IPS DF 6.9 (cell line): ENCODE results near the gene ZC3H12C.

Source experiments
- DNase-seq: peaks from one replicate; pipeline ENCODE4 v3.0.0-alpha.2; 2013; ENCODE audit warnings: low read depth, low spot score
- H3K27ac ChIP-seq: one replicate; pipeline ENCODE4 v1.5.1; 2013; ENCODE audit warnings: low read length, control low read depth
- H3K27me3 ChIP-seq: 2 replicates; pipeline ENCODE4 v1.6.1; 2013; ENCODE audit warnings: mild to moderate bottlenecking, low read length; ENCODE audit not compliant: control insufficient read depth, insufficient read depth
- H3K36me3 ChIP-seq: 2 replicates; pipeline ENCODE4 v1.6.1; 2013; ENCODE audit warnings: low read length; ENCODE audit not compliant: control insufficient read depth, insufficient read depth
- H3K4me1 ChIP-seq: 2 replicates; pipeline ENCODE4 v1.6.1; 2013; ENCODE audit warnings: low read length; ENCODE audit not compliant: control insufficient read depth, insufficient read depth
- H3K4me3 ChIP-seq: 2 replicates; pipeline ENCODE4 v1.5.1; 2013; ENCODE audit warnings: mild to moderate bottlenecking, low read length
- H3K9me3 ChIP-seq: 2 replicates; pipeline ENCODE4 v1.6.1; 2013; ENCODE audit warnings: low read length, inconsistent platforms; ENCODE audit not compliant: control insufficient read depth, insufficient read depth
- WGBS: extraction: QIAGEN DNeasy Blood & Tissue Kit; methylation state at CpG from one replicate; pipeline ENCODE4 v1.1.7; 2013; ENCODE audit warnings: mixed read lengths, missing lambda C conversion rate; ENCODE audit not compliant: insufficient read length, insufficient coverage; 5-methylcytosine and 5-hydroxymethylcytosine counted together

The ZC3H12C gene

DNA sequence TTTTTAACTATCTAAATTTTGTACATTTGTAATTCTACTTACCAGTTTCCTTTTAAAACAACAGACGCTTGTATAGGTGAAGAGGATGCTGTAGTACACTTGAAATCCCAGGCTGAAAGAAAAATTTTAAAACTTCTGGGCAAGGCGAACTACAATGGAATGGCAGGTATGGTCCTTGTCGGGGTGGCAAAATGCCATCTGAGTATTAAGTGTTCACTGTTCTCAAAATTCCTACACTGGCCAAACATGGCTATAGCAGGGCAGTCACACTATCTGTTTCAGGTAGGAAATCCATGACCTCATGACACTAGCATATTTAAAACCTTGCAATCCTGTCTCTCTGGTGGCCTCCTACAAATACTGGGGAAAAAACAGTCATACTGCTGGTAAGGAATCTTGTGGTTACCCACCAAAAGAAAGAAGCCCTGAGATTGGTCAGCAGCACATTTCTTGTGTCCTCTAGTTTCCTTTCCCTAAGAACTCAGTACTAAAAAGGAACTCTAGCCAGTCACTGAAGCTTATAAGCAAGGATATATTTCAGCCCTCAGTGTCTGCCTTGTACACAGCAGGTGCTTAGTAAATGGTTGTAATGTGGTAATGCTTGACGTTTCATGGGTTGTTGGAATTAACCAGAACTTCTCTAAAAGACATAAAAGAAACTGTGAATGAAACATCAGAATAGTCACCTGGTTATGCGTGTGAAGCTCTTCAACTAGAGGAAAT, 5.2 kb upstream of the ZC3H12C start:
- no CpG with 5 or more reads among the region's 5 CpGs for WGBS
- H3K4me3 ChIP-seq, result no peak overlapping the region
- DNase-seq, result no peak
- no peak overlapping the region for H3K27ac ChIP-seq
- no peaks in the 10 kb centered on the region for H3K9me3 ChIP-seq
- no peaks in the 10 kb centered on the region; the same call in 1 of the 2 replicates for H3K4me1 ChIP-seq
- peaks cover 3% of the 10 kb centered on the region; the same call in 1 of the 2 replicates for H3K27me3 ChIP-seq
- no peaks in the 10 kb centered on the region for H3K36me3 ChIP-seq

DNA sequence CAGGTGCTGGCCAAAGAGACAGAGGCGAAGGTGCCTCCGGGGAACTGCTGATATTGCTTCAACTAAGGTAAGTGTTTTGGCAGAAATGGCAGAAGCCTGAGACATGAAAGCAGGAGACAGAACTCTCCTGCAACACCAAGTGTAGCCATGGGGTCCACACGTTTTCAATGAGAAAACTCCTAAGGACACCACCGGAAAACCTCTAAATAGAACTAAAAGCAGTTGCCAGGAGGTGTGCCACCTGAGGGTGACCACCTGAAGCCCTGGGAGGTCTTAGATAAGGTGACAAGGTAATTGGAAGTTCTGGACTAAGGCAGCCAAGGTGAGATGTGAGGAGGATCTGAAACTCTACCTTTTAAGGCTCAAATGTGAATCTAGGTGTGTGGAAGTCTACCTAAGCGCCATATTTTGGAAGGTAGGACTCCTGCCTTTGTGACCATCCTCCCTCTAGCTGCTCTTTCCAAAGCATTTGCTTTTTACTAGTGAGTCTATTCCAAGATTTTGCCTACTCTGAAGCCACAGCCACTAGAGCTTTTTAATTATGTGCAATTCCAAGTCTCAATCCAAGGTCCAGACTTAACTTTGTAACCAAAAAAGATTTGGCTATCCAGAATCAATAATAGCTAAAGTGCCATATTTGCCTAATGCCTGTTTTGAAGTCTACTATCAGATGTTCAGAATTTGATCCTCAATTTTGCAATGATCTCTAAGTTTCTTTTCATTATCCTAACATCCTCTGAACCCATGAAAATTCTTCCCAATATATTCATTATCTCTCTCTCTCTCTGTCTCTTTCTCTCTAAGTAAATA, 4.5 kb upstream of the ZC3H12C start:
- Histone ChIP-seq H3K36me3 (no peaks in the 10 kb centered on the region), H3K4me1 (no peaks in the 10 kb centered on the region; the same call in 1 of the 2 replicates), H3K27me3 (peaks cover 3% of the 10 kb centered on the region; the same call in 1 of the 2 replicates), H3K9me3 (no peaks in the 10 kb centered on the region), H3K4me3 (no peak overlapping the region), H3K27ac (no peak overlapping the region)
- WGBS, result no CpG with 5 or more reads among the region's 5 CpGs
- no peak for DNase-seq

DNA sequence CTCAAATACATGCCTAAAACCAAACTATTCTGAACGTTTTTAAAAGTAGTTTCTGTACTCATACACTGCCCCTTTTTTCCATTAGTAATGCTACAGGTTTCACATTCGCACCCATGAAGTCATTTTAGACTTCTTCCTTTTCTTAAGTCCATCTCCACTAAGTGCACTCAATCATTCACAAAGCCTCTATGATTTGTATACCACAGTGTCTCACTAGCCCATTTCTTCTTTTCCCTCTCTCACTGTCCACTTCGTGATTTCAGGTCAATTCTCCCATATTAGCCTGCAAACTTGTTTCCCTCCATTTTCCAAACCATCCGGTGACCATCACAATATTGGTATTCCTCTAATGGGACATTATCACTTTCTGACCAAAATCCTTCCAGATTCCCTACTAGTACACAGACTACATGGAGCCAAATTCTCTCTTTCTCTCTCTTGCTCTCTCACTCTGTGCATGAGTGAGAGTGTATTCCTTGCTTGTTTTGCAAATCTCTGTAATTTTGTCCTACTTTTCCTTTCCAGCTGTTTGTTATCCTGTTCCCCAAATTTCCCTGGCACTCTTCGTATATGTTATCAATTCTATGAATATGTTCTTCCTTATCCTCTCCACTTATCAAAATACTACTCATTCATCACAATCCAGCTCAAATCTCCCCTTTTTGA, 3.4 kb upstream of the ZC3H12C start:
- H3K27ac ChIP-seq, result no peak overlapping the region
- H3K4me1 ChIP-seq, result no peaks in the 10 kb centered on the region; the same call in 1 of the 2 replicates
- 100% methylated on average over 1 of the region's 5 CpGs for whole genome bisulfite sequencing
- no peaks in the 10 kb centered on the region for H3K9me3 ChIP-seq
- peaks cover 3% of the 10 kb centered on the region; the same call in 1 of the 2 replicates for H3K27me3 ChIP-seq
- no peaks in the 10 kb centered on the region for H3K36me3 ChIP-seq
- H3K4me3 ChIP-seq, result no peak overlapping the region
- DNase-seq, result no peak

DNA sequence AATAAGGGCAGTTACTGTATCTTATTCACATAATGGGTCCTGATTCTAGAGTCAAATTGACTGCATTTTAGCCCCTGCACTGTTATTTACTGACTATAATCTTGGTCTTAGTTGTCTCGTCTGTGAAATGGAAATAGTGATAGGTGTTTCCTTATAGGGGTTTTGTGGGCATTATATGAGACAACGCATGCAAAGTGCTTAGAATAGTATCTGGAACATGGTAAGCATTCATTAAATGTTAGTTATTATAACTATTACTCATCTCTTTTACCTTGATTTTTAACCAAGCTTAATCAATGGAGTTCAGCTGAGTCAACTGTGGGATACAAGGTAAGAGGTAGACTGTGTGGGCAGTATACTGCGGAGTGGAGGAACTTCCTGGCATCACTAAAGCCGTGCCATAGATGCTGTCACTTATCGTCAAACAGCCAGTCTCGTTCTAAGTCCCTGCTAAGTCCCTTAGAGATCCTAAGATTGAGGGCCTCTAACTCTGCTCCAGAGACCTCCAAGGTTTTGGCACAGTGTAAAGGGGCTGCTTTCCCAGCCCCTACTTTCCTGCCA, 2.6 kb upstream of the ZC3H12C start:
- Histone ChIP-seq H3K4me1 (no peaks in the 10 kb centered on the region; the same call in 1 of the 2 replicates), H3K27ac (no peak overlapping the region), H3K27me3 (peaks cover 3% of the 10 kb centered on the region; the same call in 1 of the 2 replicates), H3K9me3 (no peaks in the 10 kb centered on the region), H3K4me3 (no peak overlapping the region), H3K36me3 (no peaks in the 10 kb centered on the region)
- WGBS, result no CpG with 5 or more reads among the region's 6 CpGs
- DNase-seq, result no peak

DNA sequence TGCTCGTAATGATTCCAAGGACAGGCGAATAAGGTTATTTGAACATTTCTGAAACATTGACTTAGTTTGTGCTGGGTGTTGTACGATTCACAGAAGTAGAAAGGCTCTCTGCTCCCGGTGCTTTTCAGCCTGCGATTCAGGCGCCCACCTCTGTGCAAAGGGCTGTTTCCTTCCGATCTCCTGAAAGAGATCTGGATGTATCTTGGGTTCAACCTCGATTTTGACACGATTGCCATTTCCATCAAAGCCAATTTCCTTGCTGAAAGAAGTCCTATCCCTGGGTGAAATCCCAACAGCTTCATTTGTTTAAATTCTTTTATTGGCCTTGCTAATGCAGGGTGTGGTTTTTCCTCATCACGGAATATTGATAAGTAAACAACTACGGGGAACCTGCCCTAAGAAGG, 1.1 kb upstream of the ZC3H12C start:
- H3K27me3 ChIP-seq, result peaks cover 3% of the 10 kb centered on the region; the same call in 1 of the 2 replicates
- DNase-seq, result no peak
- H3K4me1 ChIP-seq, result no peaks in the 10 kb centered on the region; the same call in 1 of the 2 replicates
- H3K27ac ChIP-seq, result no peak overlapping the region
- no peaks in the 10 kb centered on the region for H3K36me3 ChIP-seq
- no peaks in the 10 kb centered on the region; the same call in 1 of the 2 replicates for H3K9me3 ChIP-seq
- WGBS, result no CpG with 5 or more reads among the region's 11 CpGs
- peak overlapping the region; percentile 94; the same call in 1 of the 2 replicates for H3K4me3 ChIP-seq

DNA sequence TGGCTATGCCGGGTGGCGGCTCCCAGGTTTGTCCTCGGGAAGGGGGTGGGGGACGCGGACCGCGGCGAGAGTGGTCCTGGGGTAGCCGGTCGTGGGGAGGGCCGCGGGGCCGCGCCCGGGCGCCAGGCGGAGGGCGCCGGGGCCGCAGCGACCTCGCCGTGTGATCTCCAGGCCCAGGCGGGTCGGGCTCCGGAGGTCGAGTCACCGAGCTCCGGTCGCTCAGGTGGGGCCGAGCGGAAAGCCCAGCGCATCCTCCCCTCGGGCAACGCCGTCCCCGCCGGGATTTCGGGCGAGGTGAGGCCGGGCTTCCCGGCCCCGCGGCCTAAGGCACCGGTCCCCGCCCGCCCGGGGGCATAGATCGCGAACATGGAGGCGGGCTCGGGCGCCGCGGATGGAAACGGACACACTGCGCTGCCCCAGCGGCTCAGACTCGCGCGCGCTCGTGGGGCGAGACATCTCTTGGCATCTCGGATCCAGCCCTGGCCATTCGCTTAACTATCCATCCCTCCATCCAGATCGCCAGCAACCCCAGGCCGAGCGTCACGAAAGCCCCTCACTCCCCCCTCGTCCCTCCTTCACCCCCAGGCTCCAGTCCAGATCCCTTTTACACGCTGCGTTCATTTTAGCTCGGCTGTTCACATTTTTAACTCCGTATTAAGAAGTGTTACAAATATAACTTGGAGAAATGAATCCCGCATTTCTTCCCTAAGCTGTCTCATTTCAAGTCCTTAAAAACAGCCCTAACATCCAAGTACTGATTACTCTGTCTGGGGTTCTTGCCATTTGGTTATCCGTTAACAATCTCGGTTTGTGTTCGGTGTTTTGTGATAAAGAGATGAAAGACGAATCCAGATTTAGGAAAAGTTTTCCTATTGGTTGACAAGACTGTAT, 460 bp downstream of the ZC3H12C start:
- Histone ChIP-seq H3K4me3 (peak overlapping the region; percentile 94), H3K4me1 (no peaks in the 10 kb centered on the region; the same call in 1 of the 2 replicates)

DNA sequence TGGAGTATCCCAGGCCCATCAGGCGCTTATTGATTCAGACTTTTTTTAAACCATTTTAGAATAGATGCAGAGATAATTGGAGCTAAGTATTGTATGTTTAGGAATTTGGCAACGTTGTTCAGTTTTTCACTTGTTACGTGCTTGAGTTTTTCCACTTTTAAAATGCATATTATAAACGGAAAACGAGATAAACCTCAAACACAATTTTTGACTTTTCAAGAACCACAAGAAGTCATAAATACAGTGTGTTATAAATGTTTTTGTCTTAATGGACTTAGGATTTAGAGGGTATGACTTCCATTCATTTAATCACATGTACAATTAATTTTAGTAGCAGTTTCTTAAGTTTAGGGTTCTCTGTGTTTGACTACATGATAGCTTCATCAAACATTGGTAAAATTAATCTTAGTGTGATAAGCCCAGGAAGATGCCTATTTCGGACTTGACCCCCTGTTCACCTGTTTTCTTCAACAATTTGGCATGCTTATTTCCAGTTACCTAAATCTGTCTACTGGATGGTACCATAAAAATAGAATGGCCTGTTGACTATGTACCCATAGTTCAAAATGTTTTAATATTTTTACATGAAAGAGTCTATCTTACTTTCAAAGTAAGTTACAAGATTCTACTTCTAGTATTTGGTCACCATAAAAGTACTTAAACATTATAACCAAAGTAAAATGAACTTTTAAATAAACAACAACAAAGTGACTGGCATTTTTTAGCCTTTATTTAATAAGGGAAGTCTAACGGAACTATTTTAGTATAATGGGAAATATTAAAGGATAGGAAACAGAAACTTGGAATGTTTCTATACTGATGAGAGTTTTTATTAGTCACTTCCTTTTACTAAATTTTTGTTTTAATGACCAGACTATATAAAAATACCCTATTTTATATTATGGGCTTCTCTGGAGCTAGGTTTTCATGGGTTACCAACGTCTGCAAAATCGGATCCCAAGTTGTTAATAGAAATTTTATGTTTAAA, 1.4 kb downstream of the ZC3H12C start:
- H3K4me3 ChIP-seq, result no peak overlapping the region; the same call in 1 of the 2 replicates
- DNase-seq, result no peak
- no CpG with 5 or more reads among the region's 9 CpGs for WGBS

More for the DNA sequence above, 460 bp downstream of the ZC3H12C start:
- DNase-seq, result no peak
- no peaks in the 10 kb centered on the region for H3K36me3 ChIP-seq
- no peaks in the 10 kb centered on the region; the same call in 1 of the 2 replicates for H3K9me3 ChIP-seq
- WGBS, result no CpG with 5 or more reads among the region's 80 CpGs
- H3K27ac ChIP-seq, result no peak overlapping the region
- peaks cover 3% of the 10 kb centered on the region; the same call in 1 of the 2 replicates for H3K27me3 ChIP-seq

DNA sequence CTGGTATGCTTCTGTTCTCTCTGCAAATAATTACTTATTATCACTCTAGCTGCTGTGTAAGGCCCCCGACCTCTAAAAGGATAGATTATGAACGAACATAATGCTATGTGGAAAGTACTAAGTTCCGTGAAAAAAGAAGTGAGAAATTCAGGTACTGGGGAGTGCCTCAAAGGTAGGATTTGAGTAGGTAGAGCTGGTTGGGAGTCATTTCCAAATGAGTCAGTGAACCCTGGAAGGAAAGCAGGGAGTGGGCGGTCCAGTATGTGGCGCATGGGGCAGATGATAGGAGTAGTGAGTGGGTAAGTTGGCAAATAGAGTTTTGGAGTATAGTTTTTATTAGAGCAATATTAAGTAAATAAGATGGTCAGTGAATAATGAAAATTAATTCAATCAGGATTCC, 2.4 kb downstream of the ZC3H12C start:
- H3K27me3 ChIP-seq, result peaks cover 3% of the 10 kb centered on the region; the same call in 1 of the 2 replicates
- no peak overlapping the region for H3K4me3 ChIP-seq
- H3K27ac ChIP-seq, result no peak overlapping the region
- no peaks in the 10 kb centered on the region for H3K36me3 ChIP-seq
- H3K9me3 ChIP-seq, result no peaks in the 10 kb centered on the region; the same call in 1 of the 2 replicates
- no peaks in the 10 kb centered on the region; the same call in 1 of the 2 replicates for H3K4me1 ChIP-seq
- DNase-seq, result no peak
- WGBS, result no CpG with 5 or more reads among the region's 5 CpGs

More for the DNA sequence above, 1.4 kb downstream of the ZC3H12C start:
- Histone ChIP-seq H3K4me1 (no peaks in the 10 kb centered on the region; the same call in 1 of the 2 replicates), H3K36me3 (no peaks in the 10 kb centered on the region), H3K27me3 (peaks cover 3% of the 10 kb centered on the region; the same call in 1 of the 2 replicates), H3K9me3 (no peaks in the 10 kb centered on the region; the same call in 1 of the 2 replicates), H3K27ac (no peak overlapping the region)
